Measurements from ENCODE around the gene TMC8.

DNA sequence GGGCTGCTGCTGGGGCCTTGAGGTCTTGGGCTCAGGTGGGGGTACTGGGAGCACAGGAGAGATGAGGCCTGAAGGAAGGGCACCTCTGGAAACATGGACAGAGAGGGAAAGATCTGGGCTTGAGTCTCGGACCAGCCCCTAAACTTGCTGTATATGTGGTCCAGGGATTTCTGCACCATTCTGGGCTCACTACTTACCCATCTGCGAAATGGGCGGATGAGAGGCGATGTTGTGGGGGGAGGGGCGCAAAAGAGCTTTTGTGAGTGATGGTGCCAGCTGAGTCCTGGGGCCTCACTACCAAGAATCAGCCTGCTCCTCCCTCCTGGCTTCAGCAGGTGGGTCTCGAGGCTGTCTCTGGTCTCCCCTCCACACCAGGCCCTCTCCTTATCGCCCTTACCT is 15.9 kb downstream of the TMC8 start:
- TF ChIP-seq, protein P1, sequence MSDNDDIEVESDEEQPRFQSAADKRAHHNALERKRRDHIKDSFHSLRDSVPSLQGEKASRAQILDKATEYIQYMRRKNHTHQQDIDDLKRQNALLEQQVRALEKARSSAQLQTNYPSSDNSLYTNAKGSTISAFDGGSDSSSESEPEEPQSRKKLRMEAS (IDR thresholded peaks at IDR 0.05): no peak
- TF ChIP-seq RAD21 (IDR thresholded peaks at IDR 0.05; ENCODE audit: low read depth) (no peak), CEBPB (IDR thresholded peaks at IDR 0.05) (no peak), EP300 (IDR thresholded peaks at IDR 0.05; ENCODE audit: borderline replicate concordance) (no peak), TAF1 (IDR thresholded peaks at IDR 0.05; ENCODE audit: low read depth) (no peak), NFIC (IDR thresholded peaks at IDR 0.05) (no peak), EGR1 (IDR thresholded peaks at IDR 0.05) (no peak), ZBTB7A (IDR thresholded peaks at IDR 0.05; ENCODE audit: low read depth) (no peak)

All from Ishikawa (cell line).